Measurements from ENCODE around the gene CYP3A5. TPM values are rescaled to one million over a fixed set of nuclear protein-coding genes. Genes with fewer than 3 reads are reported as not detected.

Gene CYP3A5
- total and polyA plus RNA-seq, 2 of the 8 experiments (the other 6 are each of a cell fraction or from before 2014, with no cell fraction given): 0.06 TPM; not detected in 1

DNA sequence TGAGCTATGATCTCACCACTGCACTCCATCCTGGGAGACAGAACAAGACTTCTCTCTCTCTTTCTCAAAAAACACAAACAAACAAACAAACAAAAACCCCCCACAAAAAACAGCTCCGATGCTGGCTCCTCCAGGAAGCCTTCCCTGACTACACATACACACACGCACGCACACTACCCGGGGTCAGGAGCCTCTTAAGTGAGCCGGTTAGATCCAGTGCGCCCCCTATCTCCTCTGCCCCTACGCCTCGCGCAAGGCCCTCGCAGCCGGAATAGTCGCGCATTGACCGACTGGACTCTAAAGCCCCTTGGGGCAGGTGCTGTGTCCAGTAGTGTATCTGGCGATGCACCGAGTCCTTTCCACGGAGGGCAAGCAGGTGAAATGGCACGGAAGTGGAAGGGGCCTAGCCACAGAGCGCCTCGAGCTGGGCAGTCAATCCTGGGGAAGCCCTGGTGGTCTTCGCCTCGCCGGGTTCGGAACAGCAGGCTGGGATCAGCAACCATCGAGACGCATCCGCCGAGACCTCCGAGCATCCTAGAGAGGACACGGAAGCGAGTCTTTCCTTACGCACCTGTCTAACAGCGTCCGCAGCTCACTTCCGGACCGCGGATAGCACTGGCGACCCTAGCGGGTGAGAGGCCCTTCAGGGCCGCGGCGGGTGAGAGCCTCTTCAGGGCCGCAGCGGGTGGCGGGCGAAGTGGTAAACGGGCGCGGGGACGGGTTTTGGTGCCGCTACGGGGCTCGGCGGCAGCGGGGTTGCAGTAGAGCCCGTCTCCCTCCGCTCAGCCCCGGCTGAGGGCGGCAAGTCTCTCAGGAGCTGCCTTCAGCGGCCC, 63.2 kb downstream of the CYP3A5 start, which contains the start of gene ZSCAN25 (continued):
- TF ChIP-seq RFX5 (IDR thresholded peaks at IDR 0.05; ENCODE audit: borderline replicate concordance, low read depth, low read length) (no peak), RNF2 (IDR thresholded peaks at IDR 0.05; ENCODE audit: borderline replicate concordance, low read depth, low read length, missing control alignments, poor library complexity, severe bottlenecking) (no peak), ASH2L (IDR thresholded peaks at IDR 0.05; ENCODE audit: low read length) (peak; percentile 91), CHD2 (IDR thresholded peaks at IDR 0.05; ENCODE audit: low read length) (no peak), JUN (IDR thresholded peaks at IDR 0.05; ENCODE audit: low read depth, low read length) (0 out of 2 replicates have a peak, but pooled peaks have one; percentile 5), SP2 (IDR thresholded peaks at IDR 0.05; ENCODE audit: low read length) (peak; percentile 100), SRF (IDR thresholded peaks at IDR 0.05; ENCODE audit: low read depth, low read length) (no peak), BCL11A (IDR thresholded peaks at IDR 0.05; ENCODE audit: low read depth in 2 of 2, low read length in 2 of 2) (no peak), TEAD4 (IDR thresholded peaks at IDR 0.05; ENCODE audit: low read depth, low read length) (0 out of 2 replicates have a peak, but pooled peaks have one; percentile 33), SP4 (IDR thresholded peaks at IDR 0.05; ENCODE audit: low read length) (peak; percentile 48; the same call in 1 of the 2 replicates)
- TF ChIP-seq, protein P1, sequence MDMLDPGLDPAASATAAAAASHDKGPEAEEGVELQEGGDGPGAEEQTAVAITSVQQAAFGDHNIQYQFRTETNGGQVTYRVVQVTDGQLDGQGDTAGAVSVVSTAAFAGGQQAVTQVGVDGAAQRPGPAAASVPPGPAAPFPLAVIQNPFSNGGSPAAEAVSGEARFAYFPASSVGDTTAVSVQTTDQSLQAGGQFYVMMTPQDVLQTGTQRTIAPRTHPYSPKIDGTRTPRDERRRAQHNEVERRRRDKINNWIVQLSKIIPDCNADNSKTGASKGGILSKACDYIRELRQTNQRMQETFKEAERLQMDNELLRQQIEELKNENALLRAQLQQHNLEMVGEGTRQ (IDR thresholded peaks at IDR 0.05; ENCODE audit: low read length): no peak; the same call in 1 of the 2 replicates

Data from H1 (cell line).